Astrocyte (in vitro differentiated cells and primary cell): ENCODE measurements around the gene BLTP3B. TPM values are rescaled to one million over a fixed set of nuclear protein-coding genes. Genes with fewer than 3 reads are reported as not detected.

Experiments used
- DNase-seq: peaks from one replicate; pipeline ENCODE4 v3.0.0-alpha.2; 2010; ENCODE audit warnings: low read depth
- FAIRE-seq: peaks from 2 replicates; lab custom pipeline; 2011; peaks lifted over from hg19 to GRCh38; lab: Jason Lieb, UNC
- H2AFZ ChIP-seq: 2 replicates; pipeline ENCODE4 v1.6.0; 2012; ENCODE audit warnings: low read depth, low read length, inconsistent platforms
- H3K27ac ChIP-seq: 2 replicates; pipeline ENCODE4 v1.5.1; 2011; ENCODE audit warnings: low read depth, low read length, inconsistent platforms
- H3K27me3 ChIP-seq: 2 replicates; pipeline ENCODE4 v1.6.0; 2011; ENCODE audit warnings: low read length, inconsistent platforms; ENCODE audit not compliant: insufficient read depth
- H3K36me3 ChIP-seq: 2 replicates; pipeline ENCODE4 v1.5.1; 2011; ENCODE audit warnings: low read length, inconsistent platforms; ENCODE audit not compliant: insufficient read depth
- H3K4me1 ChIP-seq: 2 replicates; pipeline ENCODE4 v1.5.1; 2011; ENCODE audit warnings: low read length, inconsistent platforms; ENCODE audit not compliant: insufficient read depth
- H3K4me2 ChIP-seq: 2 replicates; pipeline ENCODE4 v1.6.0; 2012; ENCODE audit warnings: low read length, inconsistent platforms
- H3K4me3 ChIP-seq: 2 replicates; pipeline ENCODE4 v1.5.1; 2011; ENCODE audit warnings: low read depth, mild to moderate bottlenecking, low read length, inconsistent platforms; ENCODE audit not compliant: insufficient read depth
- H3K79me2 ChIP-seq: 2 replicates; pipeline ENCODE4 v1.6.0; 2012; ENCODE audit warnings: mild to moderate bottlenecking, low read length, inconsistent platforms; ENCODE audit not compliant: insufficient read depth
- H3K9ac ChIP-seq: 2 replicates; pipeline ENCODE4 v1.6.0; 2012; ENCODE audit warnings: mild to moderate bottlenecking, low read length, inconsistent platforms
- H3K9me3 ChIP-seq: 2 replicates; pipeline ENCODE4 v1.5.1; 2012; ENCODE audit warnings: low read depth, mild to moderate bottlenecking, low read length, inconsistent platforms; ENCODE audit not compliant: insufficient read depth
- H4K20me1 ChIP-seq: 2 replicates; pipeline ENCODE4 v1.6.0; 2012; ENCODE audit warnings: low read length, inconsistent platforms; ENCODE audit not compliant: insufficient read depth
- H3K27ac Mint-ChIP-seq: one replicate; pipeline ENCODE4 v1.8.0; 2021; ENCODE audit warnings: mild to moderate bottlenecking, mixed read lengths; ENCODE audit not compliant: unreplicated experiment
- H3K27me3 Mint-ChIP-seq: one replicate; pipeline ENCODE4 v1.8.0; 2021; ENCODE audit warnings: low read depth, mixed read lengths; ENCODE audit not compliant: unreplicated experiment
- H3K36me3 Mint-ChIP-seq: one replicate; pipeline ENCODE4 v1.8.0; 2021; ENCODE audit warnings: low read depth, mixed read lengths; ENCODE audit not compliant: unreplicated experiment
- H3K4me1 Mint-ChIP-seq: one replicate; pipeline ENCODE4 v1.8.0; 2021; ENCODE audit warnings: low read depth, mixed read lengths; ENCODE audit not compliant: unreplicated experiment
- H3K4me3 Mint-ChIP-seq: one replicate; pipeline ENCODE4 v1.8.0; 2021; ENCODE audit warnings: mild to moderate bottlenecking, moderate library complexity, mixed read lengths; ENCODE audit not compliant: unreplicated experiment
- H3K9me3 Mint-ChIP-seq: one replicate; pipeline ENCODE4 v1.8.0; 2021; ENCODE audit warnings: mild to moderate bottlenecking, mixed read lengths; ENCODE audit not compliant: unreplicated experiment
- CTCF ChIP-seq: IDR thresholded peaks from 2 replicates; pipeline ENCODE4 v1.5.1; 2011; ENCODE audit warnings: low read depth, mild to moderate bottlenecking, inconsistent platforms, low read length, moderate library complexity; ENCODE audit not compliant: insufficient read depth
- EZH2 ChIP-seq: IDR thresholded peaks from 2 replicates; pipeline ENCODE4 v1.6.1; 2012; ENCODE audit warnings: mild to moderate bottlenecking, low read length, inconsistent platforms; ENCODE audit not compliant: insufficient read depth
- total RNA-seq: library from RNA; stranded (reverse); gene quantifications from 2 replicates; pipeline ENCODE4 v1.2.1, GENCODE V29; 2021

BLTP3B gene
- total RNA-seq, 1 donor from 2014 or later = 13.3 TPM

GRCh38 chr12:100170313-100170858, 27.7 kb upstream of the BLTP3B start:
- no peak overlapping the region for H3K27ac Mint-ChIP-seq
- no peaks in the 10 kb centered on the region for H3K4me1 Mint-ChIP-seq
- no peaks in the 10 kb centered on the region for H3K79me2 ChIP-seq
- no peaks in the 10 kb centered on the region for H3K36me3 ChIP-seq
- no peaks in the 10 kb centered on the region for H3K36me3 Mint-ChIP-seq
- H3K9me3 Mint-ChIP-seq = peaks cover 2% of the 10 kb centered on the region
- peaks cover 17% of the 10 kb centered on the region for H3K27me3 Mint-ChIP-seq
- H3K4me2 ChIP-seq = no peak overlapping the region
- no peak overlapping the region for H3K4me3 ChIP-seq
- no peak overlapping the region for H3K9ac ChIP-seq
- DNase-seq = no peak
- TF ChIP-seq CTCF (no peak), EZH2 (no peak)
- H2AFZ ChIP-seq = no peak overlapping the region
- no peaks in the 10 kb centered on the region for H4K20me1 ChIP-seq
- H3K27ac ChIP-seq = no peak overlapping the region
- no peaks in the 10 kb centered on the region for H3K27me3 ChIP-seq
- no peak overlapping the region for H3K4me3 Mint-ChIP-seq
- no peak for FAIRE-seq
- H3K4me1 ChIP-seq = no peaks in the 10 kb centered on the region
- no peaks in the 10 kb centered on the region for H3K9me3 ChIP-seq

DNA sequence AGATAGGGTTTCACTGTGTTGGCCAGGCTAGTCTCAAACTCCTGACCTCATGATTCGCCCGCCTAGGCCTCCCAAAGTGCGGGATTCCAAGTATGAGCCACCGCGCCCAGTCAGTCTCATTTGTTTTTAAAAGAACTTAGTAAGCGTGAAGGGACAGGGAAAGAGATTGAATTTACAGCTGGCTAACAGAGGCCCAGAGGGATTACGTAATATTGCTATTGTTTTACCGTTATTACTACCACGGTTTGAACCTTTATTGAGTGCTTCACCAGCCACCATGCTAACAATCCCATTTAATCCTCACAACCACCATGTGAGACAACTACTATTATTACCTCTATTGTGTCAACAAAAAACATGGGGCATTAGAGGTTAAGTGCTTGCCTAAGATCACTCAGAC, 26.7 kb upstream of the BLTP3B start:
- Mint-ChIP-seq H3K36me3 (no peaks in the 10 kb centered on the region), H3K9me3 (peaks cover 4% of the 10 kb centered on the region), H3K4me1 (no peaks in the 10 kb centered on the region), H3K4me3 (no peak overlapping the region), H3K27ac (no peak overlapping the region), H3K27me3 (peaks cover 17% of the 10 kb centered on the region)
- Histone ChIP-seq H3K4me1 (no peaks in the 10 kb centered on the region), H4K20me1 (no peaks in the 10 kb centered on the region), H3K36me3 (no peaks in the 10 kb centered on the region), H3K27ac (no peak overlapping the region), H3K4me3 (no peak overlapping the region), H3K4me2 (no peak overlapping the region), H3K9ac (no peak overlapping the region), H3K27me3 (no peaks in the 10 kb centered on the region), H2AFZ (no peak overlapping the region), H3K9me3 (no peaks in the 10 kb centered on the region), H3K79me2 (no peaks in the 10 kb centered on the region)
- no peak for DNase-seq
- TF ChIP-seq EZH2 (no peak), CTCF (no peak)
- FAIRE-seq = no peak

DNA sequence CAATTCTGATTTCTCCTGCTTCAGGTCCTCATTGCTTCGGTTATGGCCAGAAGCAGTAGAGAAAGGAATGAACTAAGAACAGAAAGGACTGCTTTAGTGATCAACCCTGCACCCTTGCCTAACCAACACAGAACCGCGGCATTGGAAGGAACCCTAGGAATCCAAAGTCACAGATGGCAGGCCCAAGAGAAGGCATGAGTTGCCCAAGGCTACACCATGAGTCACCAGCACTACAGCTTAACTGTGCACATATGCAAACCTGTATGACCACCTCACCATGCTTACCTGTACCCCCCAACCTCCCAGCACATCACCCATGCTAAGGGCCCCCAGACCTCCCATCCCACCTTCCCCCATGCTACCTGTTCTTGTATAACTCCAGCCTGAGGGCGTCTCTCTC, 25.9 kb upstream of the BLTP3B start:
- Mint-ChIP-seq H3K36me3 (no peaks in the 10 kb centered on the region), H3K4me1 (no peaks in the 10 kb centered on the region), H3K27me3 (peaks cover 17% of the 10 kb centered on the region), H3K9me3 (peaks cover 4% of the 10 kb centered on the region), H3K27ac (no peak overlapping the region), H3K4me3 (no peak overlapping the region)
- Histone ChIP-seq H3K9ac (no peak overlapping the region), H2AFZ (no peak overlapping the region), H3K4me2 (no peak overlapping the region), H3K79me2 (no peaks in the 10 kb centered on the region), H3K9me3 (no peaks in the 10 kb centered on the region), H3K27ac (no peak overlapping the region), H4K20me1 (no peaks in the 10 kb centered on the region), H3K4me3 (no peak overlapping the region), H3K4me1 (no peaks in the 10 kb centered on the region), H3K36me3 (no peaks in the 10 kb centered on the region), H3K27me3 (no peaks in the 10 kb centered on the region)
- no peak for TF ChIP-seq EZH2
- no peak for TF ChIP-seq CTCF
- DNase-seq (no peak), FAIRE-seq (no peak)
